A673 (cell line): ENCODE measurements around the gene ABHD17B. TPM values are rescaled to one million over a fixed set of nuclear protein-coding genes. Genes with fewer than 3 reads are reported as not detected.

ENCODE experiments used
- BruUV-seq: library from RNA; stranded (reverse); fragments of 400-500 nt; replicated peaks from 2 replicates; lab custom pipeline; 2021; lab: Mats Ljungman, UMichigan
- CTCF ChIA-PET: fragments of 300-600 bp; sonication (Branson Sonifier 250); formaldehyde crosslinking; loops from one replicate; lab custom pipeline; 2022; ENCODE audit warnings: antibody characterized with exemption; lab: Charles Lee
- POLR2A ChIA-PET: fragments of 300-600 bp; sonication (Branson Sonifier 250); formaldehyde crosslinking; loops from one replicate; lab custom pipeline; 2022; ENCODE audit warnings: antibody characterized with exemption; ENCODE audit not compliant: low non-redundant PET; lab: Charles Lee
- DNase-seq: peaks from one replicate; pipeline ENCODE4 v3.0.0-alpha.2; 2015; ENCODE audit warnings: low spot score
- H3K27ac ChIP-seq: fragments of 200-600 bp; sonication (generic); 2 replicates; pipeline ENCODE4 v1.5.1; 2016; ENCODE audit warnings: mixed run types, low read depth, mild to moderate bottlenecking, mixed read lengths, antibody characterized with exemption, low read length; ENCODE audit not compliant: poor library complexity, severe bottlenecking
- H3K27me3 ChIP-seq: fragments of 200-600 bp; sonication (generic); replicated peaks from 2 replicates; pipeline ENCODE4 v1.6.1; 2017; ENCODE audit warnings: mixed run types, low read depth, mild to moderate bottlenecking, mixed read lengths, antibody characterized with exemption, low read length; ENCODE audit not compliant: insufficient read depth, poor library complexity
- H3K36me3 ChIP-seq: fragments of 200-600 bp; sonication (generic); 2 replicates; pipeline ENCODE4 v1.6.1; 2016; ENCODE audit warnings: mixed run types, mild to moderate bottlenecking, mixed read lengths, antibody characterized with exemption, low read length; ENCODE audit not compliant: insufficient read depth, poor library complexity, severe bottlenecking
- H3K4me1 ChIP-seq: fragments of 200-600 bp; sonication (generic); 2 replicates; pipeline ENCODE4 v1.6.1; 2017; ENCODE audit warnings: mixed run types, mild to moderate bottlenecking, mixed read lengths, antibody characterized with exemption, low read length; ENCODE audit not compliant: insufficient read depth, poor library complexity, severe bottlenecking
- H3K4me3 ChIP-seq: fragments of 200-600 bp; sonication (generic); 2 replicates; pipeline ENCODE4 v1.5.1; 2016; ENCODE audit warnings: low read depth, mixed run types, mild to moderate bottlenecking, mixed read lengths, low read length; ENCODE audit not compliant: poor library complexity, severe bottlenecking
- H3K9me3 ChIP-seq: fragments of 200-600 bp; sonication (generic); 2 replicates; pipeline ENCODE4 v1.6.1; 2016; ENCODE audit warnings: mixed run types, low read depth, mild to moderate bottlenecking, mixed read lengths, antibody characterized with exemption, low read length; ENCODE audit not compliant: poor library complexity, severe bottlenecking
- EZH2 ChIP-seq: fragments of 200-600 bp; sonication (generic); IDR thresholded peaks from 2 replicates; pipeline ENCODE4 v1.6.1; 2017; ENCODE audit warnings: borderline replicate concordance, low read depth, mild to moderate bottlenecking, mixed read lengths, antibody characterized with exemption, low read length; ENCODE audit not compliant: poor library complexity, severe bottlenecking
- intact Hi-C: fragments of 100-400 bp; cut with micrococcal nuclease; formaldehyde crosslinking; loops from one replicate; pipeline ENCODE4 v1.10.0; 2022; ENCODE audit not compliant: unreplicated experiment
- total RNA-seq: library from RNA; stranded (reverse); gene quantifications from 2 replicates; pipeline ENCODE4 v1.2.3, GENCODE V29; 2021
- TF ChIP-seq, protein P1 (sequence below): fragments of 300-800, 200-600 bp; sonication (generic); conservative IDR thresholded peaks from 2 replicates; pipeline ENCODE4 v1.5.1; 2017; ENCODE audit warnings: low read depth, mild to moderate bottlenecking, antibody characterized with exemption, low read length, moderate library complexity, mixed read lengths

Gene ABHD17B
- total RNA-seq, 1 experiment from 2014 or later: 19.7 TPM

DNA sequence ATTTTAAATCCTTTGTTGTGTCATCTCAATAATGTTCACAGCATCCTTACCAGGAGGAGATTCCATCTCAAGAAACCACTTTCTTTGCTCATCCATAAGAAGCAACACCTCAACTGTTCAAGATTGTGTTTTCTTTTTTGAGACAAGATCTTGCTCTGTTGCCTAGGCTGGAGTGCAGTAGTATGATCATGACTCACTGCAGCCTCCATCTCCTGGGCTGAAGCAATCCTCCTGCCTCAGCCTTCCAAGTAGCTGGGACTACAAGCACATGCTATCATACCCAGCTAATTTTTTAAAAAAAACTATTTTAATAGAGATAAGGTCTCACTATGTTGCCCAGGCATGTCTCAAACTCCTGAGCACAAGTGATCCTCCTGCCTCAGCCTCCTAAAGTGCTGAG lies 60.0 kb downstream of the ABHD17B start:
- intact Hi-C loops: no loop called here
- Histone ChIP-seq H3K27me3 (no peaks in the 10 kb centered on the region), H3K36me3 (no peaks in the 10 kb centered on the region), H3K4me1 (no peaks in the 10 kb centered on the region), H3K4me3 (no peak overlapping the region), H3K9me3 (no peaks in the 10 kb centered on the region), H3K27ac (no peak overlapping the region)
- BruUV-seq: no TSS peak
- TF ChIP-seq EZH2: no peak
- TF ChIP-seq, protein P1, sequence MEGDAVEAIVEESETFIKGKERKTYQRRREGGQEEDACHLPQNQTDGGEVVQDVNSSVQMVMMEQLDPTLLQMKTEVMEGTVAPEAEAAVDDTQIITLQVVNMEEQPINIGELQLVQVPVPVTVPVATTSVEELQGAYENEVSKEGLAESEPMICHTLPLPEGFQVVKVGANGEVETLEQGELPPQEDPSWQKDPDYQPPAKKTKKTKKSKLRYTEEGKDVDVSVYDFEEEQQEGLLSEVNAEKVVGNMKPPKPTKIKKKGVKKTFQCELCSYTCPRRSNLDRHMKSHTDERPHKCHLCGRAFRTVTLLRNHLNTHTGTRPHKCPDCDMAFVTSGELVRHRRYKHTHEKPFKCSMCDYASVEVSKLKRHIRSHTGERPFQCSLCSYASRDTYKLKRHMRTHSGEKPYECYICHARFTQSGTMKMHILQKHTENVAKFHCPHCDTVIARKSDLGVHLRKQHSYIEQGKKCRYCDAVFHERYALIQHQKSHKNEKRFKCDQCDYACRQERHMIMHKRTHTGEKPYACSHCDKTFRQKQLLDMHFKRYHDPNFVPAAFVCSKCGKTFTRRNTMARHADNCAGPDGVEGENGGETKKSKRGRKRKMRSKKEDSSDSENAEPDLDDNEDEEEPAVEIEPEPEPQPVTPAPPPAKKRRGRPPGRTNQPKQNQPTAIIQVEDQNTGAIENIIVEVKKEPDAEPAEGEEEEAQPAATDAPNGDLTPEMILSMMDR: no peak
- POLR2A ChIA-PET: no interaction called here
- CTCF ChIA-PET: interaction anchor here (0.7 kb wide), 1 partner anchor 1329 kb away, joined by 6 read pairs; no protein-coding TSS in a partner anchor
- no peak for DNase-seq

DNA sequence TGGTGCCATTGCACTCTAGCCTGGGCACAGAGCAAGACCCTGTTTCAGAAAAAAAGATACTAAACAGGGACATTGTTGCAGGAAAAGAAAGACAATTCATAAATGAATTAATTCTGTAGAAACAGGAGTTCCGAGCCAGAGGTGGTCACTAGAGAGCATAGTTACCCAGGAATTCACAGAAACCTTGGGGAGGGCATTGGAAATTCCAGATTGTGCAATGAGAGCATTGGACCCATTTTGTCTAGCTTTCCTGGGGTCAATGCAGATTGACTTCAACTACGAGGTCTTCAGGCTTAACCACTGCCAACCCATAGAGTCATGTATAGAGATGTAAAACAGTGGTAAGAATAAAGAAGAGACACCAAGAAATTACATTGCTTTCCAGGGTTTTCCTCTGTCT lies 63.1 kb downstream of the ABHD17B start:
- intact Hi-C loops: no loop called here
- CTCF ChIA-PET: no interaction called here
- DNase-seq: no peak
- no TSS peak for BruUV-seq
- H3K36me3 ChIP-seq: no peaks in the 10 kb centered on the region
- TF ChIP-seq, protein P1: no peak
- no peak for TF ChIP-seq EZH2
- no peaks in the 10 kb centered on the region for H3K9me3 ChIP-seq
- H3K4me1 ChIP-seq: no peaks in the 10 kb centered on the region
- no peak overlapping the region for H3K4me3 ChIP-seq
- POLR2A ChIA-PET: no interaction called here
- H3K27me3 ChIP-seq: no peaks in the 10 kb centered on the region
- H3K27ac ChIP-seq: no peak overlapping the region

GRCh38 chr9:71844808-71845207 lies 66.2 kb downstream of the ABHD17B start:
- H3K27me3 ChIP-seq: no peaks in the 10 kb centered on the region
- CTCF ChIA-PET: no interaction called here
- TF ChIP-seq, protein P1: no peak
- TF ChIP-seq EZH2: no peak

More at GRCh38 chr9:71844808-71845207, 66.2 kb downstream of the ABHD17B start:
- H3K9me3 ChIP-seq: no peaks in the 10 kb centered on the region
- BruUV-seq: no TSS peak
- H3K27ac ChIP-seq: no peak overlapping the region
- H3K36me3 ChIP-seq: no peaks in the 10 kb centered on the region
- POLR2A ChIA-PET: no interaction called here
- intact Hi-C loops: no loop called here
- no peak for DNase-seq
- no peak overlapping the region for H3K4me3 ChIP-seq
- no peaks in the 10 kb centered on the region for H3K4me1 ChIP-seq
